SK-N-MC (cell line): ENCODE results near the gene UBL3.

Source experiments
- DNase-seq: peaks from one replicate; pipeline ENCODE4 v3.0.0-alpha.2; 2011; ENCODE audit warnings: low read depth, low spot score
- H3K27ac ChIP-seq: fragments of 200-600 bp; sonication (generic); 2 replicates; pipeline ENCODE4 v1.5.1; 2016; ENCODE audit warnings: mixed run types
- H3K36me3 ChIP-seq: fragments of 200-600 bp; sonication (generic); 2 replicates; pipeline ENCODE4 v1.6.1; 2017; ENCODE audit warnings: antibody characterized with exemption, low read length, mixed read lengths; ENCODE audit not compliant: insufficient read depth
- H3K4me3 ChIP-seq: fragments of 200-600 bp; sonication (generic); 2 replicates; pipeline ENCODE4 v1.5.1; 2016
- H3K9ac ChIP-seq: fragments of 200-600 bp; sonication (generic); 2 replicates; pipeline ENCODE4 v1.8.0; 2017; ENCODE audit warnings: mixed run types, mixed read lengths; ENCODE audit not compliant: insufficient read length
- H3K9me3 ChIP-seq: fragments of 200-600 bp; sonication (generic); 2 replicates; pipeline ENCODE4 v1.6.1; 2017; ENCODE audit warnings: low read depth, mild to moderate bottlenecking, antibody characterized with exemption, low read length, moderate library complexity, mixed read lengths
- EZH2 ChIP-seq: fragments of 200-600 bp; sonication (generic); IDR thresholded peaks from one replicate; pipeline ENCODE4 v1.6.1; 2017; ENCODE audit warnings: antibody characterized with exemption
- FOXP2 ChIP-seq: optimal IDR thresholded peaks from 2 replicates; pipeline ENCODE3; 2011; ENCODE audit warnings: mild to moderate bottlenecking, moderate library complexity; ENCODE audit not compliant: insufficient read depth; ENCODE audit errors: extremely low read length, control extremely low read depth
- POLR2AphosphoS5 ChIP-seq: IDR thresholded peaks from 2 replicates; pipeline ENCODE4 v1.6.1; 2012; ENCODE audit warnings: mild to moderate bottlenecking, low read depth, low read length, borderline replicate concordance

The UBL3 gene

DNA sequence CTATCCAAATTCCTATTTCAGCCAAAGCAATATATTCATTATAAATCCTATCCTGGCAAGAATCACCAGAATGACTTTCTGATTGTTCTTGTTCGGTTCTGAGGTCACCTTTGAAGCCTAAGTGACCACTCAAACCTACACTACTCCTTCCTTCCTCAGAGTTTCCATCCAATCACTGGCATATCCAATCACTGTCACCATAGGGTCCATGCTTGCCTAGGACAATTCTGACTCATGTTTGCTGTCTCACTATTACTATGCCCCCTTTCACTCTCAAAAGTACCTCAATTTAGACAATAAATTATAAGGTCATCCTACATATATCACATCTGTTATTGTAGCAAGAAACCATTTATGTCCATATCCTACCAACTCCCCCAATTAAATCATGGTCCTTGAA is 58.9 kb downstream of the UBL3 start:
- Histone ChIP-seq H3K9ac (no peak overlapping the region), H3K4me3 (no peak overlapping the region), H3K9me3 (no peaks in the 10 kb centered on the region), H3K27ac (no peak overlapping the region), H3K36me3 (no peaks in the 10 kb centered on the region)
- TF ChIP-seq FOXP2 (no peak), EZH2 (no peak), POLR2AphosphoS5 (no peak)
- no peak for DNase-seq

DNA sequence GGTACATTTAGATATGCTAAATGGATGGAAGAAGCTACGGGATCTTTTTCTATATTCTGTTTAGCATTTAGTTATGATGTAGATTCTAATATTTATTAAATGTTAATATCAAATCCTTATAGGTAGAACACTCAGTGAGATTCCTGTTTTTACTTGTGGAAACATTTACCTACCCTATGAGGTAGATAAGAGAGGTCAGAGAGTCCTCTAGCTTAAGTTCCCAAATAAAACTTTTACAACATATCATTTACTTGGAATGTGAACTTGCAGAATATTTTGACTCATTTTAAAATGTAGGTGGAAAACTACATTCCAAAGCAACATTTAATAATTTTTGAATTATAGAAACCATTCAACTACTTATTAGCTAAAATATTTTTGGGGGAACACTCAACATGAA is 63.7 kb downstream of the UBL3 start:
- no peak for DNase-seq
- TF ChIP-seq POLR2AphosphoS5 (no peak), EZH2 (no peak), FOXP2 (no peak)
- Histone ChIP-seq H3K27ac (0 out of 2 replicates have a peak overlapping the region, but pooled peaks have one; percentile 23), H3K9ac (no peak overlapping the region), H3K36me3 (no peaks in the 10 kb centered on the region), H3K4me3 (no peak overlapping the region), H3K9me3 (no peaks in the 10 kb centered on the region)

DNA sequence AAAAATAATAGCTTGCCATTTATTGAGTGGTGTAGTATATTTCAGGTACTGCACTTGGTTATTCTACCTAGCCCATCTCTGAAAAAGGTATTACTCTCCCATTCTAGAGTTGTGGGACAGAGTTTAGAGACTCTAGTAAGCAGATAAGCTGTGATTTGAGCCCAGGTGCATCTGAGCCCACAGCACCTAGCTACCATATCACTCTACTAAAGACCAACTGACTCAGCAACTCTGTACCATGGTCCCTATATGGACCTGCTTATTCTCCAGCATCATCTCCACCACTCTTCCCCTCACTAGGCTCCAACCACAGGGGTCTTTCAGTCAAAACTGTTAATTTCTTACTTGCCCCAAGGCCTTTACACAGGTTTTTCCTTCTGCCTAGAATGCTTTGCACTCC is 64.4 kb downstream of the UBL3 start:
- H3K9me3 ChIP-seq, result no peaks in the 10 kb centered on the region
- no peak for TF ChIP-seq FOXP2
- TF ChIP-seq EZH2, result no peak
- no peak for TF ChIP-seq POLR2AphosphoS5
- DNase-seq, result no peak
- no peak overlapping the region for H3K4me3 ChIP-seq
- no peaks in the 10 kb centered on the region for H3K36me3 ChIP-seq
- H3K27ac ChIP-seq, result 0 out of 2 replicates have a peak overlapping the region, but pooled peaks have one; percentile 23
- no peak overlapping the region for H3K9ac ChIP-seq

DNA sequence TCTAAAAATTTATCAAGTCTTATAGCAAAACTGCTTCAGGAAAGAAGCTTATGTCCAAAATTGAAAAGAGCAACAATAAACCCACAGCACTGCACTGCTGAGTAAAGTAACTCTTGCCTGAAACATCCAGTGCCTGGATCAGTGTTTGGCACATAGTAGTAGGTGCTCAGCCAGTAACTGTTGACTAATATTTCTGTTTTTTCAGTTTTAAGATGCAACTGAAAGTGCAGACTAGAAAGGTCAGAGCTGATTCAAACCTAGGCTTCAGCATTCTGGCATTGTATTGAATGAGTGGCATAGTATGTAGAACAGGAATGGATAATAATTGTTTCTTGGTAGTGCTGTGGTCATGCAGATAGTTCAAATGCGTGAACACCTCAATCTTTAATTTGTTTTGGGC is 67.6 kb downstream of the UBL3 start:
- TF ChIP-seq EZH2 (no peak), FOXP2 (no peak)
- no peak for DNase-seq
- Histone ChIP-seq H3K9me3 (no peaks in the 10 kb centered on the region), H3K9ac (no peak overlapping the region), H3K36me3 (no peaks in the 10 kb centered on the region), H3K4me3 (no peak overlapping the region), H3K27ac (no peak overlapping the region)

DNA sequence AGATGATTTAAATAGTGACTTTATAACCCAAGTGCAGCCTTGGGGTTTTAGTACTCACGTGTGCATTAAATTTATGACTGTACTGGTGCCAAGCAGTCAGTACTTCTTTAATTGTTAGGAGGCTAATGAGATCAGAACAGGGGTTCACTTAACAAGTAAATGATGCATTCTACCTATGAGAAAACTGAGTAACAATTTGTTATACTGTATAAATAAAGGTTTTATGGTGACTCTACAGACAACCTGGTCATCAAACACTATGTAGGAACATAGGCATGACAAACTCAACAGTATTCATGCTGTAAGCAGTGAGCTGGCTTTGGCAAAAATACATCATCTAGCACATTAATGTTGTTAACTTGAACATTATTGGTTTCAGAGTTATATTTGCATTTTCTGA is 75.6 kb downstream of the UBL3 start:
- Histone ChIP-seq H3K9me3 (no peaks in the 10 kb centered on the region), H3K27ac (peak overlapping the region; percentile 49; the same call in 1 of the 2 replicates), H3K9ac (no peak overlapping the region), H3K4me3 (no peak overlapping the region), H3K36me3 (no peaks in the 10 kb centered on the region)
- TF ChIP-seq POLR2AphosphoS5 (no peak), EZH2 (no peak), FOXP2 (no peak)
- DNase-seq, result no peak

DNA sequence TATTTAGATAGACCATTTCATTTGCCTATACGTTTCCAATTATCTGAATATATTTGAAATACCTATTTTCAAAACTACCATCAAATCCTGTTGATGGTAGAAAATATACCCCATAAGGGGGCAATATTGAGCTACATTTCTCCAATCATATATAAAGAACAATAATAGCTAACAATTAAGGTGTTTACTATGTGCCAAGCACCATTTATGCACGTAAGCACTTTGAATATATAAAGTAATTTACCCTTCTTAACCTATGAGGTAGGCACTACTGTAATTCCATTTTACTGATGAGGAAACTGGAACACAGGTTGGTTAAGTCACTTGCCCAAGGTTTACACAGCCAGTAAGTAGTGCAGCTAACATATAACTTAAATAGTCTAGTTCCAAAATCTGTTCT is 79.2 kb downstream of the UBL3 start:
- TF ChIP-seq FOXP2, result no peak
- no peak for TF ChIP-seq POLR2AphosphoS5
- TF ChIP-seq EZH2, result no peak

DNA sequence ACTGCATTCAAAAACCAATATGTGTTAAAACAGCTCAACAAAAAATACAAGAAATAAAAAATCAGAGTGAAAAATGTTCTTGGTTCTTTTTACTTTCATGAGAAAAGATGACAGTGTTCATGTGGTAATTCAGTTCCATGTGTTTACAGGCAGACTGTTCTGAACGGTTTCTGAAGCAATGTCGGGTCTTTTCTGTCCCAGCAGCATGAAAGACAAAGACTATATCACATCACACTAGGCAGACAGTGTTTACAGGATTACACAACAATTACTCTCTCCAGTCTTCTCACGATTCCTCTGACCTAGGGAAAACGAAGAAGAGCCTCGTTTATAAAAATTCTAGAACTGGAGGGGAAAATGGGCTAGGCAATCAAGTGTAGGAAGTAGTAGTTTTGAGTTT is 83.4 kb downstream of the UBL3 start:
- Histone ChIP-seq H3K36me3 (no peaks in the 10 kb centered on the region), H3K27ac (peak overlapping the region; percentile 47), H3K9ac (peak overlapping the region; percentile 42), H3K4me3 (peak overlapping the region; percentile 44), H3K9me3 (no peaks in the 10 kb centered on the region)
- TF ChIP-seq POLR2AphosphoS5 (no peak), EZH2 (no peak), FOXP2 (no peak)
- DNase-seq, result no peak

More for the DNA sequence above, 79.2 kb downstream of the UBL3 start:
- Histone ChIP-seq H3K36me3 (no peaks in the 10 kb centered on the region), H3K4me3 (no peak overlapping the region), H3K9me3 (no peaks in the 10 kb centered on the region), H3K27ac (no peak overlapping the region), H3K9ac (no peak overlapping the region)
- peak; percentile 39 for DNase-seq

DNA sequence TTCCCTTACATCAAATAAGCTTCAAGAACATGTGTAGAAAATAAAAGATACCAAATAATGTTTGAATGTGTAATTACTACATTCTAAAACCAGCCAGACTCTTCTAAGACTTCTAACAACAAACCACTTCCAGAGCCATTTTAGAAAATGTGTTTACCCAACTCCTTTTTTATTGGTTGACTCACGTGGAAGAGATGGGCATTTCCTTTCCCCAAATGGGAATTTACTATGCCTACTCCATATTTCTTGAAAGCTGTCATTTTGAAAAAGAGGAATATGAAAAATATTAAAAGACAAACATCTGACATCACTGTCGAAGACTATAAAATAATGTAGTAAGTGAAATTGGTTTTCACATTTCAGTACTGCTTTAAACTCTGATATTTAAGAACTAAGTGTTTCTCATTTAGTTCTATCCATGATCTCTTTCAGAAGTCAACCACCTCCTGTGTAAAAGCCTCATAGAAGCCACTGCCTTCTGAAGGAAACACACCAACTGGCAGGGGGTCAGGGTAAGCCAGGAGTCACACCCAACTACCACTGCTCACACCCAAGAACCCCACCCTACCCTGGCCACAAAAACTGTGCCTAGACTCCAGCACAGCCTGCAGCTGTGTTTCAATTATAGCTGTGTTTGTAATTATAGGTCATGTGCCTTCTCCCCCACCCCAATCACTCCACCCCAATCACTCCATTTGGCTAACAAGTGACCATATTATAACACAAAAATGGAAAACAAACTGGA is 86.8 kb downstream of the UBL3 start:
- Histone ChIP-seq H3K9me3 (no peaks in the 10 kb centered on the region), H3K9ac (no peak overlapping the region), H3K27ac (peak overlapping the region; percentile 31; the same call in 1 of the 2 replicates), H3K36me3 (no peaks in the 10 kb centered on the region), H3K4me3 (no peak overlapping the region)
- DNase-seq, result no peak
- TF ChIP-seq POLR2AphosphoS5 (no peak), FOXP2 (no peak), EZH2 (no peak)

DNA sequence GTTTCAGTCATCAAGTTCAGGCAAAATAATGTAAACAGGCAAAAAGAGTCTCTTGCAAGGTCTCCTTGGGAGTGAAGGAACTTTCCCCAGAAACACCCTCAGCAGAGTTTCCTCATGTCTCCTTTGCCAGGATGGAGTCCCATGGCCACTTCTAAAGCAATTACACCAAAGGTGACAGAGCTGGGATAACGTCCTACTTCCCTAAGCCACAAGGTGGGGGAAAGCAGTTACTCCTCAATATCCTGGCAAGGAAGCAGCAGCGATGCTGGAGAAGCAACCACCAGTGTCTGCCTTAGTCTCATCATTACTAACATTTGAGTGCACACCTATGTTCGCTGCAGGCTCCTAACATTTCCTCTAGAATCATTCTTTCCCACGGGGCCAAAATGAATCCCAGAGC is 88.6 kb downstream of the UBL3 start:
- Histone ChIP-seq H3K4me3 (no peak overlapping the region), H3K36me3 (no peaks in the 10 kb centered on the region), H3K9me3 (no peaks in the 10 kb centered on the region), H3K27ac (no peak overlapping the region), H3K9ac (no peak overlapping the region)
- no peak for DNase-seq
- TF ChIP-seq POLR2AphosphoS5, result no peak
- no peak for TF ChIP-seq EZH2
- TF ChIP-seq FOXP2, result no peak
